Measurements from ENCODE around the gene TTC33.

GRCh38 chr5:40603378-40603777 is 152.4 kb downstream of the TTC33 start:
- TF ChIP-seq CHD2 (IDR thresholded peaks at IDR 0.05; ENCODE audit: low read length, partially characterized antibody) = no peak
- TF ChIP-seq POLR2AphosphoS5 (IDR thresholded peaks at IDR 0.05; ENCODE audit: low read depth, low read length) = no peak
- no peak for TF ChIP-seq CTCF (IDR thresholded peaks at IDR 0.05)

Data from SK-N-SH (cell line).